ENCODE data around the gene CCNO.

DNA sequence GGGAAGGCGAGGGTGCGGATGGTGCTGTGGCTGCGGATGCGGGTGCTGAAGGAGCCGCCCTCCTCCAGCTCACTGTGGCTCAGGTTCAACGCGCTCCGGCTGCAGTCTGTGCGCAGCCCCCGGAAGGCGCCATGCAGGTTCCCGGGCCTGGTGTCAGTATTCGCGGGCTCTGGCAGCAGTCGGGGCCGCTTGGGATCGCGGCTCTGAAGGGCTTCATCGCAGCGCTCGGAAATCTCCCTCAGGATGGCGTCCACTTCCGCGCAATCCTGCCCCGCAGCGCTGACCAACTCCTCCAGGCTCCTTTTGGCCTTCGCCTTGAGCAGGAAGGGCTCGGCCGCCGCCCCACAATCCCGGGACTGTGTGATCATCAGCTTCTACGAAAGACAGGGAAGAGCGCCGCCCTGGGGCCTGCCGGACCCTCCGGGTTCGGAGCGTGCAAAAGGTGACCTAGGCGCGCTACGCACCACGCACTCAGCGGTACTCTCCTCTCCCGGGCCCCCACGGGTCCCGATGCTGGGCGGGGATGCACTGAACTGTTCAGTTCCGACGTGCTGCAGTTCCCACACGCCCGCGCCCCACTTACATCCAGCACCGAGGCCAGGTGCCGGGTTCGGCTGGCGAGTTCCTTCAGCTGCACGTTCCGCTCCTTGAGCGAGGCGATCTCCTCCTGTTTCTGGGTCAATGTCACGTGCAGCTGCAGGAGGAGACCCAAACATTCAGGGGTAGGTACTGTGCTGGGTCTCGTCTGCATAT is 12.8 kb downstream of the CCNO start:
- no peak for TF ChIP-seq POLR2A (IDR thresholded peaks at IDR 0.05)
- TF ChIP-seq, protein P1, sequence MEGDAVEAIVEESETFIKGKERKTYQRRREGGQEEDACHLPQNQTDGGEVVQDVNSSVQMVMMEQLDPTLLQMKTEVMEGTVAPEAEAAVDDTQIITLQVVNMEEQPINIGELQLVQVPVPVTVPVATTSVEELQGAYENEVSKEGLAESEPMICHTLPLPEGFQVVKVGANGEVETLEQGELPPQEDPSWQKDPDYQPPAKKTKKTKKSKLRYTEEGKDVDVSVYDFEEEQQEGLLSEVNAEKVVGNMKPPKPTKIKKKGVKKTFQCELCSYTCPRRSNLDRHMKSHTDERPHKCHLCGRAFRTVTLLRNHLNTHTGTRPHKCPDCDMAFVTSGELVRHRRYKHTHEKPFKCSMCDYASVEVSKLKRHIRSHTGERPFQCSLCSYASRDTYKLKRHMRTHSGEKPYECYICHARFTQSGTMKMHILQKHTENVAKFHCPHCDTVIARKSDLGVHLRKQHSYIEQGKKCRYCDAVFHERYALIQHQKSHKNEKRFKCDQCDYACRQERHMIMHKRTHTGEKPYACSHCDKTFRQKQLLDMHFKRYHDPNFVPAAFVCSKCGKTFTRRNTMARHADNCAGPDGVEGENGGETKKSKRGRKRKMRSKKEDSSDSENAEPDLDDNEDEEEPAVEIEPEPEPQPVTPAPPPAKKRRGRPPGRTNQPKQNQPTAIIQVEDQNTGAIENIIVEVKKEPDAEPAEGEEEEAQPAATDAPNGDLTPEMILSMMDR (IDR thresholded peaks at IDR 0.05), result no peak
